Myocyte (in vitro differentiated cells): ENCODE data around the gene PTPRM. TPM values are rescaled to one million over a fixed set of nuclear protein-coding genes. Genes with fewer than 3 reads are reported as not detected.

Experiments used
- DNase-seq: peaks from one replicate; pipeline ENCODE4 v3.0.0-alpha.2; 2012; ENCODE audit warnings: low read depth
- total RNA-seq: library from RNA; depleted of rRNA; stranded (reverse); fragments of >200 nt; gene quantifications from 2 replicates; pipeline ENCODE4 v1.2.3, GENCODE V29; 2014

Gene PTPRM
- total RNA-seq, 1 donor from 2014 or later, result 26.9 TPM

GRCh38 chr18:7793100-7793499, 226.0 kb downstream of the PTPRM start:
- no peak for DNase-seq

- DNase-seq, result no peak
Observed at GRCh38 chr18:7803956-7804469, 236.9 kb downstream of the PTPRM start.

DNA sequence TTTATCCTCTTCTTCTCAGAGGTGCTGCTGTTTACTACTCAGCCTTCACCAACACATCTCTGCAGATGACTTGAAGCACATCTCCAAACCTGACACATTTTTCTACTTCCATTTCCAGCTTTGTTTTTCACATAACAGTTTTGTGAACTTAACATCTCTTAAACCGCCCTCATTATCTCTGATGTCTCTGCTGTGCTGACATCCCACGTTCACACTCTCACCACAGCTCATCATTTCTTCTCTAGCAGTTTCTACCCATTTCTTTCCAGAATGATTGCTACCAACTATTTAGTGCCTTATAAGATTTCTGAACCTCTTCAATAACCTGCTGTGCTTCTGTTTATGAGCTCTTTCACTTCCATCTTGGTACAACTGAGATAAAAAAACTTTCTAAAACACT, 238.0 kb downstream of the PTPRM start:
- no peak for DNase-seq

DNA sequence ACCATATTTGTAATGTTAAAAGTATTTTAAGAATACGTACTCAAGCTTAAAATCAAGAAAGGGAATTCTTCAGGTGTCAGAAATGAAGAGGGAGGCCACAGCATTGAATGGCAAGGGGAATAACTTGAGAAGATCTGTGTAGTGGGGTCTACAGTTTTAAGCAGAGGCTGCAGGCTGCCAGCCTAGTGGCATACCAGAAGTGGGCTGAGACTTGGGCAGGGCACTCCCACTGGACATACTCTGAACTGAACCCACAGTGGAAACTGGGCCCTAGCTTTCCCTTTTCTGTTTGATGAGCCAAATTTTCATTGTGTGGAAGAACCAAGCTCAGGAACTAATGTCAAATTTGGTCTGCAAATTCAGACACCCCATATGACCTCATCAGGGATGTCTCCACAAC, 238.8 kb downstream of the PTPRM start:
- no peak for DNase-seq

DNA sequence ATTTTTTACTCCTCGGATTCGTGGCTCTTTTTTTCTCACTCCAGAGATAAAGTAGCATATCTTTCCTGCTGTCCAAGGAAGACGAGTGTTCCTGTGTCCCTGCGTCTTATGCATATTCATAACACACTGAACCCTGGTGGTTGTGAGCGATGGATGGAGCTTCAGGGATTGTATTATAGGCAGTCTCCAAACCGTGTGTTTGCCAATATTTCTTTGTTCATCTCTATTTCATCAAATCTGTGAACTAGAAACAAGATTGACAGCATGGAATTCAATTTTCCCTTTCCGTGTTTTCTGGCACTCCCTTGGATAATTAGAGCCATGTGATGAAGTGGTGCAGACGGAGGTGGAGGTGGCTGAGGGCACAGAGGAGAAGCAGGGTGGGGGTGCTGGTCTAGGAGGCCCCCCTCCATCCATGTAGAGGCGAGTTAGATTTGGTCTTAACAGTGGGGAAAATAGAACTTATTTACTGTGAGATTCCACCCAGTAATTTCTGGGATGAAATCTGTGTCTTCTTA, 240.9 kb downstream of the PTPRM start:
- DNase-seq, result no peak

- no peak for DNase-seq
Observed at GRCh38 chr18:7808992-7809391, 241.9 kb downstream of the PTPRM start.

DNA sequence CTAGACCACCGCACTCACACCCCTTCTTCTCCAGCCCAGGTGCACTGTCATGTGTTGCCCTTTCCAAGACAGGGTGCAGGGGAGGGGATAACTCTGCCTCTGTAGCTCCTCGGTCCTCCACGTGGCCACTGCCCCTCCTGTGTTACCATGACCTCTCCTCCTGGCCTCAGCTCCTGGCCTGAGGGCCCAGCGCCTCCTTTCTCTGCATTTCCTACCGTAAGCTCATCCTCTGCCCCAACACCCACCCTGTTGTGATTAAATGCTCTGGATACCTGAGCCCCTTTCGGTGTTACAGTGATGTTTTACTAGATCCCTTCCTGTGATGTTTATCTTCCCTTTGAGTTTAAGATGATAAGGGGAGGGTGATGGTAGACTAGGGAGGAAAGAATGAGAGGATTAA, 242.3 kb downstream of the PTPRM start:
- DNase-seq, result no peak

DNA sequence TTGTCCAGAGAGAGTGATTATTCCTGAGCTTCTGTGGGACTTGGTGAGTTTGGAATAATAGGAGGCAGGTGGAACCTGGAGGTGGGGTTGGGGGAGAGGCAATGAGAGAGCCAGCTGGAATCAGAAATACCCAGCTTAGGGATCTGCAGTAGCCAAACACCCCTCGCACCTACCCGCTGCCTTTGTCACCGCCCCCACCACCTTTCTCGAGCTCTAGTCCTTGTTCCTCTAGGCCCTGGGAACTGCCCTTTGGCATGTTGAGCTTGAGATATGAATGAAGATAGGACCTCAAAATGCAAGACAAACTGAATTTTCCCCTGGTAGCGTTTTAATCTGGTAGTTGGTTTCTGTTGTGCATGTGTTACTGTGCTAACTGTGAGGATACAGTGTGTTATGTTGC, 242.9 kb downstream of the PTPRM start:
- no peak for DNase-seq

DNA sequence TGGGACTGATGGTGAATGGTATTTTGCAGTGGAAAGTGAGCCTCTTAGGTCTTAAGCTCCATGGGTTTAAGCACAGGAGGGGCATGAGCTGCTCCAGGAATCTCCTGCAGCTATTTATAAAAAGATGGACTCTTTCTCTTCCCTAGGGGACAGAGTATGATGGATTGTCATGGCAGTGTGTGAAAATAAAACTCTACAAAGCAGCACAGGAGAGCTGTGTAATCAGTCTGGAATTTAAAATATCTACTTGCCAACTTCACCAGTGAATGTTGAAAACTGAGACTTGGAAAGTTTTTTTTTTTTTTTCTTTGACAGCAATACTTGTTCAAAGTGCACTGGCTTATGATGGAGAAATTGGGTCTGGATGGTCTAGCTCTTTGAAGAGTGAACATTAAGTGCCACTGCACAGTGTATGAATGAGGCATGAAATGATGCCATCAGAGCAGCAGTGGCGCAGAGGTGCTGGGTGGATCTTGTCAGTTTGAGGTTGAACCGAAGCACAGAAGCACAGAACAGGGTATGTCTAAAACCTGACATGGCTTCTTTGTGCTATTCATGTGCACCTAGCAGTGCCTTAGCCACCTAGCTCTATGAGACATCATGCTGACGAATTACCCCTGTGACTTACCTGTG, 245.4 kb downstream of the PTPRM start:
- peak; percentile 82 for DNase-seq

GRCh38 chr18:7813131-7813530, 246.0 kb downstream of the PTPRM start:
- no peak for DNase-seq

DNA sequence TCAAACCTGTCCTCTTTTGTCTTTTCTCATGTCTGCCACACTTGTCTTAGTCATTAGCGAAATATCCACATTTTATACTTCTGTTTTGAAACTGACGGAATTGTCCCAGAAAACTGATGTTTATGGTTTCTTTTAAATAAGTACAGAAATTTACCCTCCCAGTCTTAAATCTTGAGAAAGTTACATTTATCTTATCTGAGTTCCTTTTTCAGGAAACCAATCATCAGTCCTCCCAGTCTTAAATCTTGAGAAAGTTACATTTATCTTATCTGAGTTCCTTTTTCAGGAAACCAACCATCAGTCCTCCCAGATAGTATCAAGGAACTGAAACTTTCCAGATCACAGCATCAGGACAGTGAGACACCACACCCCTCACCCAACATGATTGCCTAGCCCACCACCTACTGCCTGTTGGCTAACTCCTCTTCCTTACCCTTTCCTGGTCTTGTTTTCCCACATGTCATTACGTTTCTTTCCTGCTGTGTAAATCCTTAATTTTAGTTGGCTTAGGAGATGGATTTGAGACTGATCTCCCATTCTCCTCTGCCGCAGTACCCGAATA, 247.7 kb downstream of the PTPRM start:
- DNase-seq, result no peak

DNA sequence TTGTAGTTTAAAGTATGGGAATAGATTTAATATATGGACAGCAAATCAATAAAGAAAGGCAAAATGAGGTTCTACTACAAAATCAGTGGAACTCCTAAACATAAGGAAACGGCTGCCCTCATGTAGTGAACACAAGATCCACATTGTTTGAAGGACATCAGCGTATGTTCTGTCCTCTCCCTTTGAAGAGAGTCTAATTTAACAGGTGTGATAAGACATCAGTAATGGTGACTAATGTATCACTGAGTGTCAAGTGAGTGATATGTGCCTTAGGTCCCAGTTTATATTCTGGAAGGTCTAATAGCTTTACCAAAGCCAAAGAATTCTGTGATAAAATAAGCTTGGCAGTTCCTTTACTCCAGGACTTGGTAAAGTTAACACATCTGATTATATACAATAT, 248.7 kb downstream of the PTPRM start:
- DNase-seq, result no peak

DNA sequence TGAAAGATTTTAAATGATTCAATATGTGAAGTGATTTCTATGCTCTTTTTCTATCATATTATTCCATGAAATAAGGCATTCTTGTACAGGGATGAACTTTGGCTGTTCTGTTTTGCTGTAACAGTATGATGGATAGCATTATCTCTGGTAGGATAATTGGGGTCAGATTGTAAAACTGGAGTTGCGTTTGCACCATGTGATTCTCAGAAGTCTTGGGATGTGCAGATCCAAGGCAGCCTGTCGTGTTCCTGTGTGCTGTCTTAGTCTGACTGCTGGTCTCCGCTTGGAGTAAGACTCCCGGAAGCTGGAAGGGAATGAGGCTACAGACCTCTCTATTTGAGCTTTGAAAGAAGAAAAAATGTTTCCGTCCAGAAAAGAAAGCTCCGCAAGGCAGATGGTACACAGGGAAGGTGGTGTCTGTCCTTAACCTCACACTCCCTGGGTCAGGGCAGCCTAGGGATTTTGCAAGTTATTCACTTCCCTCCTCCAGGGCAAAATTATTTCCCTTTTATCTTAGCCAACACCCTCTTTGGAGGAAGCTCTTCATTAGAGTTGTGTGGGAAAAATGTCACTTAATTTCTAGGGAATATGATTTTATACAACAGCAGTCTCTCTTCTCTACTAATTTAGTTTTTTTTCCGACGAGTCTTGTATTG, 250.6 kb downstream of the PTPRM start:
- no peak for DNase-seq

GRCh38 chr18:7821784-7822183, 254.7 kb downstream of the PTPRM start:
- peak; percentile 31 for DNase-seq

DNA sequence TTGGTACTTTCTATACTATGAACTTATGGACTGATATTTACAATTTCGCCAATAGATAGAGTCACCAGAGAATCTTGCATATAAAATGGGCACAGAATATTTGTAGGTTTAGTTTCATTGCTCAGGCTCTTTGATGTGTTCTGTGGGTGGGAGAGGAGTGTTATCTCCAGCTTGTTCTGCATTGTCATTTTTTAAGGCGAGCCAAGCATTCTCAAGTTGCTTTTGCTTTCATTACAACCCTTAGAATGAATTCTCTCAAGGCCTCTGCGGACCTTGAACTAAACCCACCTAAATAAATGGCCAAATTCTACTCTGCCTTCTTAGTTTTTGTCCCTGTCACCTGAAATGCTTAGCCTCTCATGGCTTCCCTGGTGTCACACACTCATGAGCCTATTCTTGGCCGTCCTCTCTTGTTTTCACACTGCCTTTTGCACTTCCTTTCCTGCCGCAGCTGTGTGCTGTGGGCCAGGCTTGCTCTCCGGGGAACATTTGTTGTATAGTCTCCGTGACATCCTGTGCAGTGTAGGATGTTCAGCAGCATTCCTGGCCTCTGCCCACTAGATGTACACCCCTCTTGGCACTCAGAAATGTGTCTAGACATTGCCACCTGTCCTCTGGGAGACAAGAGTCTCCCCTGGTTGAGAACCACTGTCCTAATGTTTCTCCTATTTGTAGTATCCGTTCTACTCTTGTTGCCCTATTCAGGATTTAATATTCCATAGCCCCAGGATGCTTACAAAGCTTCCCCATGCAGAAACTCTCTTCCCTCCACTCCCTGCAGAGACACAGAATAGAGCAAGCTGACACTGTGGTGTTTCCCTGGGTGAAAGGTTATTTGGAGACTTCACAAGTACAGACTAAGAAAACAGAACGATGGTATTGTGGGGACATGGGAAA, 255.6 kb downstream of the PTPRM start:
- peak; percentile 13 for DNase-seq

- DNase-seq, result no peak
Observed at GRCh38 chr18:7824970-7825369, 257.9 kb downstream of the PTPRM start.

DNA sequence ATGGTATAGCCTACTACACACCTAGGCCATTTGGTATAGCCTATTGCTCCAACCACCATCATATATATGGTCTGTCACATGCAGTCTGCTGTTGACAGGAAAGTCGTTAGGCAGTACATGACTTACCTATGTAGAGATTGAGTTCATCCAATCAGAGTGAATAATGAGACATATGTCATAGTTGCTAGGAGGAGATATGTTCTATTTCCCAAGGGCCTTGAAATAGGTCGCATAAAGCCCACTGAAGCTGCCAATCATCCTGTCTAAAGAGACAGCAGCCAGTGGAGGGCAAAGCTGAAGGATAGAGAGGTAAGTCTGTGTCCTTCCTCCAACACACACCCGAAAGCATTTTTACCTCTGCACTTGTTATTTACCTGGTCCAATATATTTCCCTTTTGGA, 263.4 kb downstream of the PTPRM start:
- DNase-seq, result no peak

- DNase-seq, result no peak
Observed at GRCh38 chr18:7839548-7839947, 272.4 kb downstream of the PTPRM start.

GRCh38 chr18:7840411-7840810, 273.3 kb downstream of the PTPRM start:
- no peak for DNase-seq

DNA sequence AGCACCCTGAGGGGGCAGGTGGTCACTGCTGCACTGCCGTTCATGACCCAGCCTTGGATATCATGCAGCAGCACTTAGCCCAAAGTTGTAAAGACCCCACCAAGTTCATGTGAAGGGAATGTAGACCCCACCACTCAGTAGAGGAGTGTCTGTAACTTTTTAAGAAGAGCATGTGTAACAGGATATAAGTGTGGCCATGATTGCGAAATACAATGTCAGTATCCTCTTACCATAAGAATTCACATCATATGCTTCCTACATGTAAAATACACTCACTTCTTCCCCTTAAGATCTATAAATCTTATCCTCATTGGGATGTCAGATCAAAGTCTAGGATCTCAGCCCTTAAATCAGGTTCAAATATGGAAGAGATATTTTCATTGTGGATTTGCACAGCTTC, 276.9 kb downstream of the PTPRM start:
- DNase-seq, result no peak

DNA sequence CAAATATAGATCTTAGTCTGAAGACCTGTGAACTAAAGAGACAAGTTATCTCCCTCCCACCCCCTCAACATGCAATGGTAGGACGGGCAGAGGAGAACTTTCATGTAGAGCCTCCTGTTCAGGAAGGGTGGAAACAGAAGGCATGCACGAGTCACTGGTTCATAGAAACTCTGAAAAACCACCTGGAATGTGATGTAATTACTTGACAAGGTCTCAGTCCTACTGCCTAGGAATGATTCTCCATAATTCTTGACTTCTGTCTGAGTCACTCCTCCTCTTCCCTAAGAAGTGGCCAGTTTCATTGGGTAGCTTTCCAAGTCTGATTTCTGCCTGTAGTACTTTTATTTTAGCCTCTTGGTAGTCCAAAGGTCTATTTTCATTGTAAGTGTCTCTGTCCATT, 277.3 kb downstream of the PTPRM start:
- DNase-seq, result no peak

DNA sequence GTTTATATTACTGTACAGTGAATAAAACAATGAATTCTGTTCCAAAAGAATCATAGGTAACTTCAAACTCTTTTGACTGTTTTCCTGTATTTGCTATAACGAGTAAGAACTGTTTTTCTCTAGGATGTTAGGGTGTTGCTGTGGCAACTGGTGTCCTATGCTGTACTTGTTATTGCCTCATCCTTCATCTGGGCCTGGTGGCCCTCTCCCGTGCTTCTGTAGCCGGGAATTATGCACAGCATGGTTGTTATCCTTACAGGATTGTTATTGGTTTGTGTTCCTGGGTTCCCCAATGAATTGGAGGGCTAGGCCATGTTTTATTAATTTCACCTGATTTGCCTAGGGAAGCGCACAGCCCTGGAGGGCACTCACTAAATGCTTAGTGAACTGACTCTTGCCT, 279.2 kb downstream of the PTPRM start:
- no peak for DNase-seq
